GM12891 (cell line): ENCODE measurements around the gene BLMH.

ENCODE experiments used
- PAX5 ChIP-seq: IDR thresholded peaks from 2 replicates; pipeline ENCODE4 v1.6.1; 2011; ENCODE audit warnings: low read length, moderate library complexity, mild to moderate bottlenecking; ENCODE audit not compliant: insufficient read depth, severe bottlenecking
- POLR2A ChIP-seq: IDR thresholded peaks from 2 replicates; pipeline ENCODE4 v1.6.1; 2011; ENCODE audit warnings: low read depth, low read length, control low read depth
- POLR2AphosphoS5 ChIP-seq: IDR thresholded peaks from 2 replicates; pipeline ENCODE4 v1.6.1; 2011; ENCODE audit warnings: low read depth, low read length, control low read depth
- TAF1 ChIP-seq: IDR thresholded peaks from 2 replicates; pipeline ENCODE4 v1.6.1; 2011; ENCODE audit warnings: low read depth, low read length, control low read depth

DNA sequence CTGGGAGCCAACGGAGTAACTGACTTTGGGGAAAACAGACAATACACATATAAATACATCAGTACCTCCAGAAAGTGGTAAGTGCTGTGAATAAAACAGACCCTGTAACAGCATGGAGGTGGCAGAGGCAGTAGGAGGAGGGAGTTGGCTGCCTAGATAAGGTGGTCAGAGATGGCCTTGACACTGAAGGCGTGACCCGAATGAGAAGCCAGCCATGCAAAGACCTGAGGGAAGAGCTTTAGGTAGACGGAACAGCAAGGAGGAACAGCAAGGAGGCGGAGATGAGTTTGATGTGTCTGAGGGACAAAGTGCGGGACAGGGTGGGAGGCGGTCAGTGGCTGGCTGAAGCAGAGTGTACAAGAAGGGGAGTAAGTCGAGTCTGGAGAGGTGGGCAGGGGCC, 48.2 kb downstream of the BLMH start:
- TF ChIP-seq POLR2AphosphoS5 (no peak), PAX5 (no peak), POLR2A (no peak), TAF1 (no peak)
